ENCODE results near the gene IDH3A.

IDH3A gene

GRCh38 chr15:78210349-78210717, 61.2 kb downstream of the IDH3A start:
- Histone ChIP-seq H3F3A (ENCODE audit: control insufficient read depth, insufficient read depth) (no peaks in the 10 kb centered on the region), H4K20me1 (ENCODE audit: control insufficient read depth, insufficient read depth, low read depth, low read length) (no peaks in the 10 kb centered on the region), H3K4me2 (ENCODE audit: low read length) (no peak overlapping the region), H3K27ac (ENCODE audit: low read depth, low read length) (no peak overlapping the region), H3K4me1 (ENCODE audit: control insufficient read depth, low read length) (no peaks in the 10 kb centered on the region), H3K4me3 (ENCODE audit: low read length) (no peak overlapping the region), H3K79me2 (ENCODE audit: control insufficient read depth, low read length) (no peaks in the 10 kb centered on the region), H3K36me3 (ENCODE audit: control insufficient read depth, low read length) (no peaks in the 10 kb centered on the region), H3K27me3 (ENCODE audit: control insufficient read depth, low read length) (peaks cover 4% of the 10 kb centered on the region; the same call in 1 of the 2 replicates), H3K9me2 (replicated peaks; ENCODE audit: control insufficient read depth, low read length) (no peaks in the 10 kb centered on the region), H3K9me3 (ENCODE audit: control insufficient read depth, insufficient read depth, low read length) (no peaks in the 10 kb centered on the region)
- TF ChIP-seq CTCF (IDR thresholded peaks at IDR 0.05; ENCODE audit: low read depth, low read length, poor library complexity, severe bottlenecking) (no peak), EZH2phosphoT487 (IDR thresholded peaks at IDR 0.05; ENCODE audit: borderline replicate concordance, low read length) (no peak)

DNA sequence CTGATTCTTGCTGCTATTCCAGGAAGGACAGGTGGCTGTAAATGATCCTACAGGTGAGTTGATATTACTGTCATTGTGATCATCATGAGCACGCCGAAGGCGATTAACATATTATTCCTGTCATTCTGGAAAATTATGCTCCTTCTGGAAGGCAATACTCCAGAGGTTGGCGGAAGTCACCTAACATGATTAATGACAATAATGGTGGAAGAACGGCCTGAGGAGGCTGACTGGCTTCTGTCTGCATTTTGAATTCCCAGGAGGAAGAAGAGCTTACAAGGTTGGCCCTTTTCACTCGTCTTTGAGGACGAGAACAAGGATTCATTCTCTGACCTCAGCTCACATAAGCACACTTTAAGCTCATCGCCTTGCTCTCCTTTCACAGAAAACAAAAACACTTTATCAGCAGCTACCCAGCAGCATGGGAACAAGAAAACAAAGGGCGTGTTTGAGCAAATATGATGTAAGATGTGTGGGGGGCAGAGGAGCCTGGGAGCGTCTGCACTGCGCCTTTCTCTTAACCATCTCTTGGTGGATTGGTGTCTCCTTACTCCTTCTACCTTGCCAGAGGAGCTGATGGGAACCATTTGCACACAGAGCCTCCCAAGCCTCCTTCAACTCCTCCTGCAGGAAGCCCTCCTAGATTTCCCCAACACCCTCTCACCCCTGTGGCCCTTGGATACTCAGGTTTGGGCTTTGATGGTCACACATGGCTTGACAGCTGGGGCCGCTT, 62.2 kb downstream of the IDH3A start:
- Histone ChIP-seq H3K36me3 (ENCODE audit: control insufficient read depth, low read length) (no peaks in the 10 kb centered on the region), H3F3A (ENCODE audit: control insufficient read depth, insufficient read depth) (no peaks in the 10 kb centered on the region), H3K4me1 (ENCODE audit: control insufficient read depth, low read length) (no peaks in the 10 kb centered on the region), H3K9me3 (ENCODE audit: control insufficient read depth, insufficient read depth, low read length) (no peaks in the 10 kb centered on the region), H4K20me1 (ENCODE audit: control insufficient read depth, insufficient read depth, low read depth, low read length) (no peaks in the 10 kb centered on the region), H3K79me2 (ENCODE audit: control insufficient read depth, low read length) (no peaks in the 10 kb centered on the region), H3K9me2 (replicated peaks; ENCODE audit: control insufficient read depth, low read length) (no peaks in the 10 kb centered on the region), H3K27ac (ENCODE audit: low read depth, low read length) (no peak overlapping the region), H3K27me3 (ENCODE audit: control insufficient read depth, low read length) (peaks cover 4% of the 10 kb centered on the region; the same call in 1 of the 2 replicates), H3K4me3 (ENCODE audit: low read length) (no peak overlapping the region), H3K4me2 (ENCODE audit: low read length) (no peak overlapping the region)
- TF ChIP-seq CTCF (IDR thresholded peaks at IDR 0.05; ENCODE audit: low read depth, low read length, poor library complexity, severe bottlenecking) (no peak), EZH2phosphoT487 (IDR thresholded peaks at IDR 0.05; ENCODE audit: borderline replicate concordance, low read length) (no peak)

GRCh38 chr15:78212008-78212407, 62.8 kb downstream of the IDH3A start:
- H3K27ac ChIP-seq (ENCODE audit: low read depth, low read length), result no peak overlapping the region
- no peaks in the 10 kb centered on the region for H3K9me2 ChIP-seq (replicated peaks; ENCODE audit: control insufficient read depth, low read length)
- H3K4me3 ChIP-seq (ENCODE audit: low read length), result no peak overlapping the region
- no peaks in the 10 kb centered on the region for H3K36me3 ChIP-seq (ENCODE audit: control insufficient read depth, low read length)
- peaks cover 4% of the 10 kb centered on the region; the same call in 1 of the 2 replicates for H3K27me3 ChIP-seq (ENCODE audit: control insufficient read depth, low read length)
- H4K20me1 ChIP-seq (ENCODE audit: control insufficient read depth, insufficient read depth, low read depth, low read length), result no peaks in the 10 kb centered on the region
- no peak overlapping the region for H3K4me2 ChIP-seq (ENCODE audit: low read length)
- H3K9me3 ChIP-seq (ENCODE audit: control insufficient read depth, insufficient read depth, low read length), result no peaks in the 10 kb centered on the region
- H3F3A ChIP-seq (ENCODE audit: control insufficient read depth, insufficient read depth), result no peaks in the 10 kb centered on the region
- H3K4me1 ChIP-seq (ENCODE audit: control insufficient read depth, low read length), result no peaks in the 10 kb centered on the region
- no peaks in the 10 kb centered on the region for H3K79me2 ChIP-seq (ENCODE audit: control insufficient read depth, low read length)
- TF ChIP-seq EZH2phosphoT487 (IDR thresholded peaks at IDR 0.05; ENCODE audit: borderline replicate concordance, low read length) (no peak), CTCF (IDR thresholded peaks at IDR 0.05; ENCODE audit: low read depth, low read length, poor library complexity, severe bottlenecking) (no peak)
